ENCODE results near the gene IL24. TPM values are rescaled to one million over a fixed set of nuclear protein-coding genes. Genes with fewer than 3 reads are reported as not detected.

IL24 gene
- total RNA-seq, 4 donors from 2014 or later: not detected

- H3K4me1 ChIP-seq: no peaks in the 10 kb centered on the region
- H3K27ac ChIP-seq: no peak overlapping the region
- H3K9me3 ChIP-seq: no peaks in the 10 kb centered on the region
- no peak overlapping the region for H3K4me3 ChIP-seq
- H3K36me3 ChIP-seq: no peaks in the 10 kb centered on the region
- intact Hi-C loops (cut with DNase I; ENCODE audit: low total_unique reads): no loop called here
- no peaks in the 10 kb centered on the region for H3K27me3 ChIP-seq
- DNase-seq: no peak
- TF ChIP-seq POLR2A (IDR thresholded peaks at IDR 0.05): no peak
- TF ChIP-seq CTCF (IDR thresholded peaks at IDR 0.05): no peak
Observed at GRCh38 chr1:206924592-206925105, 27.4 kb downstream of the IL24 start.

GRCh38 chr1:206925106-206925736 lies 28.0 kb downstream of the IL24 start:
- DNase-seq: no peak

GRCh38 chr1:206926286-206926685 lies 29.0 kb downstream of the IL24 start:
- TF ChIP-seq POLR2A (IDR thresholded peaks at IDR 0.05): no peak
- TF ChIP-seq CTCF (IDR thresholded peaks at IDR 0.05): no peak
- intact Hi-C loops (cut with DNase I; ENCODE audit: low total_unique reads): no loop called here
- H3K9me3 ChIP-seq: no peaks in the 10 kb centered on the region
- no peak for DNase-seq
- no peak overlapping the region for H3K4me3 ChIP-seq
- no peaks in the 10 kb centered on the region for H3K36me3 ChIP-seq
- H3K27ac ChIP-seq: no peak overlapping the region
- H3K27me3 ChIP-seq: no peaks in the 10 kb centered on the region
- no peaks in the 10 kb centered on the region for H3K4me1 ChIP-seq

More at GRCh38 chr1:206925106-206925736, 28.0 kb downstream of the IL24 start:
- Histone ChIP-seq H3K36me3 (no peaks in the 10 kb centered on the region), H3K27ac (no peak overlapping the region), H3K9me3 (no peaks in the 10 kb centered on the region), H3K27me3 (no peaks in the 10 kb centered on the region), H3K4me1 (no peaks in the 10 kb centered on the region), H3K4me3 (no peak overlapping the region)
- TF ChIP-seq CTCF (IDR thresholded peaks at IDR 0.05): no peak
- TF ChIP-seq POLR2A (IDR thresholded peaks at IDR 0.05): no peak
- intact Hi-C loops (cut with DNase I; ENCODE audit: low total_unique reads): no loop called here

- intact Hi-C loops (cut with DNase I; ENCODE audit: low total_unique reads): no loop called here
- Histone ChIP-seq H3K27ac (no peak overlapping the region), H3K9me3 (no peaks in the 10 kb centered on the region), H3K36me3 (no peaks in the 10 kb centered on the region), H3K27me3 (no peaks in the 10 kb centered on the region), H3K4me1 (no peaks in the 10 kb centered on the region), H3K4me3 (no peak overlapping the region)
- no peak for DNase-seq
- no peak for TF ChIP-seq POLR2A (IDR thresholded peaks at IDR 0.05)
- no peak for TF ChIP-seq CTCF (IDR thresholded peaks at IDR 0.05)
Observed at GRCh38 chr1:206929524-206929923, 32.3 kb downstream of the IL24 start.

GRCh38 chr1:206930210-206930798 lies 33.1 kb downstream of the IL24 start:
- no peak for DNase-seq
- Histone ChIP-seq H3K9me3 (no peaks in the 10 kb centered on the region), H3K4me1 (no peaks in the 10 kb centered on the region), H3K27me3 (no peaks in the 10 kb centered on the region), H3K27ac (no peak overlapping the region), H3K36me3 (no peaks in the 10 kb centered on the region), H3K4me3 (no peak overlapping the region)
- intact Hi-C loops (cut with DNase I; ENCODE audit: low total_unique reads): no loop called here
- TF ChIP-seq CTCF (IDR thresholded peaks at IDR 0.05): no peak
- TF ChIP-seq POLR2A (IDR thresholded peaks at IDR 0.05): no peak

Measured in uterus (tissue), 4 donors.